ENCODE results near the gene SLC24A1.

- TF ChIP-seq ZNF274 (IDR thresholded peaks at IDR 0.05; ENCODE audit: low read depth, low read length) (no peak), YY1 (IDR thresholded peaks at IDR 0.05; ENCODE audit: insufficient read depth, insufficient read length) (no peak), SUZ12 (IDR thresholded peaks at IDR 0.05; ENCODE audit: extremely low read depth, insufficient read depth, insufficient read length) (no peak)
These were observed 12.0 kb downstream of the SLC24A1 start for GRCh38 chr15:65633752-65634151.

Measured in NT2/D1 (cell line).